22Rv1 (cell line): ENCODE data around the gene CDHR3.

Experiments used
- CTCF ChIP-seq: fragments of 450-650 bp; IDR thresholded peaks from 2 replicates; pipeline ENCODE4 v1.5.1; 2017; ENCODE audit warnings: mild to moderate bottlenecking
- ZFX ChIP-seq: fragments of 450-650 bp; IDR thresholded peaks from 2 replicates; pipeline ENCODE4 v1.6.1; 2017; ENCODE audit warnings: antibody characterized with exemption, borderline replicate concordance

- no peak for TF ChIP-seq CTCF
- TF ChIP-seq ZFX, result no peak
Measured at GRCh38 chr7:106068986-106069385, 105.9 kb downstream of the CDHR3 start.
